ENCODE measurements around the gene TREM1. TPM values are rescaled to one million over a fixed set of nuclear protein-coding genes. Genes with fewer than 3 reads are reported as not detected.

TREM1 gene
- total RNA-seq, 1 donor from 2014 or later = not detected

DNA sequence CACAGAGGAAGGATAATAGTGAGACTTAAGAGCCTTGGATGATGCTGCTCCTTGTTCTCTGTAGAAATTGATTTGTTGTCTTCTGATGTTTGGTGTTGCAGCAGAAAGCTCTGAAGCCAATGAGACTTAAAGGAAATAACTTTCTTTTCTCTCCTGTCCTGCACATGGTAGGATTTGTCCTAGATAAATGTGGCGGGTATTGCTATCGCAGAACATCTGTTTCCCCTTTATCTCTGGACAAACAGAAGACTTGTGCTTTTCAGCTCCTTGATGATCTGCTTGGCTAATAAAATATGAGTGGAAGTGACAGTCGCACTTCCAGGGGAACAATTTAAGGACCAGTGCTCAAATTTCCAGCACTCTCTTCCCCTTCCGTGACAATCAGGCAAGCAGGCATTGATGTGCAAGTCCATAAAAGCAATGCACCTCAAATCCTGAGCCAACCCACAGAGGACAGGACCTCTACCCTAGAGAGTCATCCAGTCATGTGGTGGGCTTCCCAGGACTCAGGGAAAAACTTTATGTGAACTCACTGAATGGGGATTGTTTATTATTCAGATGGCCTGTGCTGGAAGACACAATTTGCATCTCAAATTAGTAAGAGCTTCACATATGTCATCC, 39.1 kb upstream of the TREM1 start:
- TF ChIP-seq, protein P1, sequence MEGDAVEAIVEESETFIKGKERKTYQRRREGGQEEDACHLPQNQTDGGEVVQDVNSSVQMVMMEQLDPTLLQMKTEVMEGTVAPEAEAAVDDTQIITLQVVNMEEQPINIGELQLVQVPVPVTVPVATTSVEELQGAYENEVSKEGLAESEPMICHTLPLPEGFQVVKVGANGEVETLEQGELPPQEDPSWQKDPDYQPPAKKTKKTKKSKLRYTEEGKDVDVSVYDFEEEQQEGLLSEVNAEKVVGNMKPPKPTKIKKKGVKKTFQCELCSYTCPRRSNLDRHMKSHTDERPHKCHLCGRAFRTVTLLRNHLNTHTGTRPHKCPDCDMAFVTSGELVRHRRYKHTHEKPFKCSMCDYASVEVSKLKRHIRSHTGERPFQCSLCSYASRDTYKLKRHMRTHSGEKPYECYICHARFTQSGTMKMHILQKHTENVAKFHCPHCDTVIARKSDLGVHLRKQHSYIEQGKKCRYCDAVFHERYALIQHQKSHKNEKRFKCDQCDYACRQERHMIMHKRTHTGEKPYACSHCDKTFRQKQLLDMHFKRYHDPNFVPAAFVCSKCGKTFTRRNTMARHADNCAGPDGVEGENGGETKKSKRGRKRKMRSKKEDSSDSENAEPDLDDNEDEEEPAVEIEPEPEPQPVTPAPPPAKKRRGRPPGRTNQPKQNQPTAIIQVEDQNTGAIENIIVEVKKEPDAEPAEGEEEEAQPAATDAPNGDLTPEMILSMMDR (IDR thresholded peaks at IDR 0.05) = no peak
- Mint-ChIP-seq H3K27ac (ENCODE audit: unreplicated experiment) (no peak overlapping the region), H3K4me1 (ENCODE audit: unreplicated experiment) (no peaks in the 10 kb centered on the region), H3K36me3 (ENCODE audit: unreplicated experiment) (no peaks in the 10 kb centered on the region), H3K4me3 (ENCODE audit: unreplicated experiment) (no peak overlapping the region), H3K27me3 (ENCODE audit: unreplicated experiment) (peaks cover 69% of the 10 kb centered on the region), H3K9me3 (ENCODE audit: unreplicated experiment) (no peaks in the 10 kb centered on the region)
- DNase-seq (ENCODE audit: extremely low spot score, unreplicated experiment) = no peak

DNA sequence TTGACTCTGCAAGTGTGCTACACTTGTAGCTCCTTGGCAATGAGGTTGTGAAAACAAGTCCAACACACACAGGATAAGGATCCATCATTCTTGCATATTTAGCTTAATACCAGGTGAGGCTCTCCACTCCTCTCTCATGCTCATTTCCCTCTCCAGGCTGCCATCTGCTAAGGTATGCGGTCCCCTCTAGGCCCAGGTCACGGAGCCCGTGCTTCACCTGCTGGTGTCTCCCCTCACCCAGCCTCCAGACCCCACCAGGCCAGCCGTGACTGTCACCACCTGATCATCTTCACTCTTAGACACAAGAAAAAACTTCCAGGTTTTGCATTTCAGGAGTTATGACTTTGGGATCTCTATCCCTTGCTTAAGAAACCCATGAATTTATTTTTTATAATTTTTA, 34.7 kb upstream of the TREM1 start:
- Mint-ChIP-seq H3K27me3 (ENCODE audit: unreplicated experiment) (peaks cover 50% of the 10 kb centered on the region), H3K27ac (ENCODE audit: unreplicated experiment) (no peak overlapping the region), H3K36me3 (ENCODE audit: unreplicated experiment) (no peaks in the 10 kb centered on the region), H3K4me3 (ENCODE audit: unreplicated experiment) (no peak overlapping the region), H3K4me1 (ENCODE audit: unreplicated experiment) (peaks cover 9% of the 10 kb centered on the region), H3K9me3 (ENCODE audit: unreplicated experiment) (no peaks in the 10 kb centered on the region)
- TF ChIP-seq, protein P1 (IDR thresholded peaks at IDR 0.05) = no peak
- no peak for DNase-seq (ENCODE audit: extremely low spot score, unreplicated experiment)

DNA sequence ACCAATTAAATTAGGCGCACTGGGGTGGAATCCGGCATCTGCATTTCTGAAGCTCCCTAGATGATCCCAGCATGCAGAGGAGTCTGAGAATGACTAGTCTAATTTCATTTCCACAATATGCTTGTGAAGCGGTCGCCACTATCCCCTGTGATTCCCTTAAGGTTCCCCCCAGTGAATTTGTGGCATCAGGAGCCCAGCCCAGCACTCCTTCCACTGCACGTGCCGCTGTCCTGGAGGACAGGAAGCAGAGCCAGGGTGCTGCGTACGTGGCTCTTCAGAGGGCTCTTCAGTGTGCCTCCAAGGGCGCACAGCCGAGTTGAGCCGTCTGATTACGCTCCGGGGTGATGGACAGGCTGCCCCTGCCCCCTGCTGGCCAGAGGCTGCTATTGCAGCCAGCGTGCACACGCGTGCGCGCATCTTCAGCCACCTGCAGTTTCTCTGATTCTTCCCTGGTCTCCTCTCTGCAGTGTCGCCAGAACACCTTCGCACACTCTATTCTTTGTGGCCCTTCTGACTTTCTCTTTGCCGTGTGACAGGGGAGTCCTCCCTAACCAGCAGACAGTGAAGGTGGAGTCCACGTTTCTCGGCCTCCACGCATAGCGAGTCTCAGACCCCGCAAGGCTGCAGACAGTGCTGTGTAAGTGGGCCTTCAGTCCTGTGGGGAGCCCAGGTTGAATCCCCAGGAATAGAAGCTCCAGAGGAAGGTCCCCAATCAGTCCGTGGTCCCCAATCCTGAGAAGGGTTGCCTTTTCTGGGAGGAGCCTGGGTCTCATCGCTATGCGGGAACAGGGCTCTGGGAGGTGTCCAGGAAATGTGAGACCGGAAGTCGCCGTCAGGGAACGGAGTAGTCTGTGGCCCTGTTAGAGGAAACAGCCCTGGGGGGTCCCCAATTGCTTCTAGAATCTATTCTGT, 32.4 kb upstream of the TREM1 start:
- H3K9me3 Mint-ChIP-seq (ENCODE audit: unreplicated experiment) = no peaks in the 10 kb centered on the region
- H3K4me1 Mint-ChIP-seq (ENCODE audit: unreplicated experiment) = peaks cover 9% of the 10 kb centered on the region
- H3K36me3 Mint-ChIP-seq (ENCODE audit: unreplicated experiment) = no peaks in the 10 kb centered on the region
- H3K27ac Mint-ChIP-seq (ENCODE audit: unreplicated experiment) = no peak overlapping the region
- H3K4me3 Mint-ChIP-seq (ENCODE audit: unreplicated experiment) = peak overlapping the region; percentile 63
- DNase-seq (ENCODE audit: extremely low spot score, unreplicated experiment) = no peak
- TF ChIP-seq, protein P1 (IDR thresholded peaks at IDR 0.05) = peak; percentile 100
- peaks cover 51% of the 10 kb centered on the region for H3K27me3 Mint-ChIP-seq (ENCODE audit: unreplicated experiment)

DNA sequence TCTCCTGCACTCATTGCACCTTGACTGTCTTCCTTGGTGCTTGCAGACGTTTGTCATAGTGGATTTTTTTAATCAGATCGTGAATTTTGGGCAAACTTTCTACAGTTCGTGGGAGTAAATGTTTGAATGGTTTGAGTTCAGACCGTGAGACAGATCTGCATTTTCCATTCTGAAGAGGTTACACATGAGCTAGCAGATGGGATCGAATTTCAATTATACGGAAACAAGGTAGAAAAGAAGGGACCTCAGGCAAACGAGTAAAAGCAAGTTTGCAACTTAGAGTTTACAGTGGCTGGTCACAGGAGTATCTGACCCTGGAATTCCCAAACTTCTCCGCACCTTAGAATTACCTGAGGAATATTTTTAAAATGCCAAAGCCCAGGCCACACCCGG, 31.8 kb upstream of the TREM1 start:
- no peak overlapping the region for H3K4me3 Mint-ChIP-seq (ENCODE audit: unreplicated experiment)
- H3K36me3 Mint-ChIP-seq (ENCODE audit: unreplicated experiment) = no peaks in the 10 kb centered on the region
- H3K27me3 Mint-ChIP-seq (ENCODE audit: unreplicated experiment) = peaks cover 51% of the 10 kb centered on the region
- H3K27ac Mint-ChIP-seq (ENCODE audit: unreplicated experiment) = no peak overlapping the region
- TF ChIP-seq, protein P1 (IDR thresholded peaks at IDR 0.05) = no peak
- no peaks in the 10 kb centered on the region for H3K9me3 Mint-ChIP-seq (ENCODE audit: unreplicated experiment)
- no peak for DNase-seq (ENCODE audit: extremely low spot score, unreplicated experiment)
- H3K4me1 Mint-ChIP-seq (ENCODE audit: unreplicated experiment) = peaks cover 9% of the 10 kb centered on the region

DNA sequence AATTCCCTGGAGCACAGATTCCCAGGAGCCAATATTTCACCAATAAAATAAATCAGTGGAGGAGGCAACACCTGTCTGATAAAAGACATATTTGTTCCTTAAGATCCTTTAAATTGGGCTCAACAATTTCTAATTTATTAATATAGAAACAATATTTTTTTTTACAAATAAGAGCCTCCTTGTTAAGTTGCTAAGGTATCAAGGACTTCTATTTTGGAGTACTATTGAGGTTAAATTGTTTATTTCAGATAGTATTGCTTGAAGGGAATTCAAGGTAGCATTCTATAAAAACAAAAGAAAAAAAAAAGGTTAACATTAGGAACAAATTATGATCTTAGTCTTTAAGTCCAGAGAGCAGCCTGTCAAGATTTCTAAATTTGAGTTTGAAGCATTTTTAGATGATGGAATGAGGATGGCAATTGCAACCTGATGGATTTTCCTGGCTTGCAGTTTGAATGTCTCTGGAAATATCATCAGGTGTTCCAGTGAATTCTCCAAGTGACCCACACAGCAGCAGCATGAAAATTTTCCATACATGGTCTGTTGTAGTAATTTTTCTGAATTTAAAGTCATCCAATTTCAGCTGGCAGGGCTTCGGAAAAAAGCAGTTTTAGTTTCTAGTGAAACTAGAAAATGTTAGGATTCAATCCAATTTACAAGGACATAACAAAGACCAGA, 29.6 kb upstream of the TREM1 start:
- Mint-ChIP-seq H3K27me3 (ENCODE audit: unreplicated experiment) (peaks cover 63% of the 10 kb centered on the region), H3K36me3 (ENCODE audit: unreplicated experiment) (no peaks in the 10 kb centered on the region), H3K4me1 (ENCODE audit: unreplicated experiment) (peaks cover 9% of the 10 kb centered on the region), H3K4me3 (ENCODE audit: unreplicated experiment) (no peak overlapping the region), H3K9me3 (ENCODE audit: unreplicated experiment) (no peaks in the 10 kb centered on the region), H3K27ac (ENCODE audit: unreplicated experiment) (no peak overlapping the region)
- DNase-seq (ENCODE audit: extremely low spot score, unreplicated experiment) = no peak
- TF ChIP-seq, protein P1 (IDR thresholded peaks at IDR 0.05) = no peak
